Fibroblast of lung (primary cell): ENCODE data around the gene OR4D10.

Experiments
- EZH2 ChIP-seq: IDR thresholded peaks from 2 replicates; pipeline ENCODE4 v1.5.1; 2012; ENCODE audit warnings: low read length, control low read depth, mild to moderate bottlenecking; ENCODE audit errors: missing control alignments
- TF ChIP-seq, protein P1 (sequence below), 2 donors: IDR thresholded peaks in 1 of 2; conservative IDR thresholded peaks in 1 of 2; 1 replicate in 1 of 2; 2 replicates in 1 of 2; pipeline ENCODE4 v1.5.1; 2011 to 2012; ENCODE audit warnings: low read length in 2 of 2, control low read depth in 1 of 2, inconsistent platforms in 1 of 2, low read depth in 1 of 2, mild to moderate bottlenecking in 1 of 2

DNA sequence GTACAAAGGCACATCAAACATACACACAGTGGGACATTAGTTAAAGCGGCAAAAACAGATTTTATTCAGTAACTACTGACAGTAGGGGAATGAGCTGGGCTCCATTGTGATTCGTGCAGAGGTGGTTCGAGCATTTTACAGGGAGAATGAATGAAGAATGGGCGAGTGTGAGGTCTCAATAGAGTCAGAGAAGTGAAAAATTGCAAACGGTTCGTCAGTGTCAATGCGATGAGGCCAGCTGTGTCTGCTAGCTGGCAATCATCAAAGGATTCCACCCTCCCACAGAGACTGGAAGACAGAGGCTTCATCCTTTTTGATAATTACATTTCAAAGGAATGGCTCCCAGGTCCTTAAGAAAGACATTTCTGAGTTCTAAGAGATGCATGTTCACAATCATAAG, 55.6 kb downstream of the OR4D10 start:
- TF ChIP-seq EZH2, result no peak
- TF ChIP-seq, protein P1, sequence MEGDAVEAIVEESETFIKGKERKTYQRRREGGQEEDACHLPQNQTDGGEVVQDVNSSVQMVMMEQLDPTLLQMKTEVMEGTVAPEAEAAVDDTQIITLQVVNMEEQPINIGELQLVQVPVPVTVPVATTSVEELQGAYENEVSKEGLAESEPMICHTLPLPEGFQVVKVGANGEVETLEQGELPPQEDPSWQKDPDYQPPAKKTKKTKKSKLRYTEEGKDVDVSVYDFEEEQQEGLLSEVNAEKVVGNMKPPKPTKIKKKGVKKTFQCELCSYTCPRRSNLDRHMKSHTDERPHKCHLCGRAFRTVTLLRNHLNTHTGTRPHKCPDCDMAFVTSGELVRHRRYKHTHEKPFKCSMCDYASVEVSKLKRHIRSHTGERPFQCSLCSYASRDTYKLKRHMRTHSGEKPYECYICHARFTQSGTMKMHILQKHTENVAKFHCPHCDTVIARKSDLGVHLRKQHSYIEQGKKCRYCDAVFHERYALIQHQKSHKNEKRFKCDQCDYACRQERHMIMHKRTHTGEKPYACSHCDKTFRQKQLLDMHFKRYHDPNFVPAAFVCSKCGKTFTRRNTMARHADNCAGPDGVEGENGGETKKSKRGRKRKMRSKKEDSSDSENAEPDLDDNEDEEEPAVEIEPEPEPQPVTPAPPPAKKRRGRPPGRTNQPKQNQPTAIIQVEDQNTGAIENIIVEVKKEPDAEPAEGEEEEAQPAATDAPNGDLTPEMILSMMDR (conservative IDR thresholded peaks at IDR 0.05 in 1 of 2, IDR thresholded peaks at IDR 0.05 in 1 of 2; ENCODE audit: low read depth in 1 of 2, low read length in 2 of 2), result no peak
